ENCODE results near the gene HELQ.

HELQ gene

GRCh38 chr4:83369831-83370639 is 85.6 kb downstream of the HELQ start:
- DNase-seq (ENCODE audit: low spot score) = no peak

GRCh38 chr4:83364312-83364711 is 91.3 kb downstream of the HELQ start:
- DNase-seq (ENCODE audit: low spot score) = no peak

- no peak for DNase-seq (ENCODE audit: low spot score)
Observed at GRCh38 chr4:83362492-83363329, 92.9 kb downstream of the HELQ start.

GRCh38 chr4:83361416-83362103 is 94.1 kb downstream of the HELQ start:
- no peak for DNase-seq (ENCODE audit: low spot score)

- no peak for DNase-seq (ENCODE audit: low spot score)
Observed at GRCh38 chr4:83360018-83360417, 95.6 kb downstream of the HELQ start.

GRCh38 chr4:83358410-83358809 is 97.2 kb downstream of the HELQ start:
- no peak for DNase-seq (ENCODE audit: low spot score)

All from left forelimb (tissue), 1 donor.